ENCODE results near the gene ZDHHC3.
"Not testable (repeated sequence)": the region's sequence is repeated elsewhere in the genome, so short reads cannot be mapped to it uniquely, and the experiment has no call there.

ZDHHC3 gene

DNA sequence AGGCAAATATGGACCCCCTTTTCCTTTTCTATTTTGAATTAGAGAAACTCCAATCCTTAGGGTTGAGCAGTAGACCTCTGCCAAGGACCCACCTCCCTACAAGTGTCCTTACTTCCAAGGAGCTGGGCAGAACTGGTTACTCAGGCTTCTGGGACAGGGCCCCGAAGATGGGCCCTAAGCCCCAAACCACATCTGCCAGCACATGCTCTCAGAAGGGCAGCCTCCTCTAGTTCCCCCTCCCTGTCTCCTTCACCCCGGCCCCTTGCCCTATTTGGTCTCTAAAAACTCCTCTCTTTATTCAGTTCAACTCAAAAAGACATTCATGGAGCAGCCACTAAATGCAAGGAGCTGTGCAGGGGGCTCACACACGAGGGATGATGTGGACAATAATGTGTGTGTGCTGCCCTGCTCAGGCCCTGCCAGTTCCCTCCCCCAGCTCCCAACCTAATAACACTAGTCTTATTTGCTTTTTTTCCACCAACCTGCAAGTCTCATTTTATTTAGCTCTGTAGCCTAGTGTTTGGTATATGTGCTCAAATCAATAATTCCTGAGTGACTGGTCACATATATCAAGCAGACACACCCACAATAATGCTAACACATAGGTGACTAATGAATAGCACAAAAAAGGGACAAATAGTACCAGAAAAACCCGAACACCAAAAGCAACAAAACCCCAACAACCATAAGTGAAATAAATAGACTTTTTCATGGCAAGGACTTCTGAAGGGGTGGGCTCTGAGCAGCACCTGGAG is 12.2 kb downstream of the ZDHHC3 start:
- no peak for DNase-seq

DNA sequence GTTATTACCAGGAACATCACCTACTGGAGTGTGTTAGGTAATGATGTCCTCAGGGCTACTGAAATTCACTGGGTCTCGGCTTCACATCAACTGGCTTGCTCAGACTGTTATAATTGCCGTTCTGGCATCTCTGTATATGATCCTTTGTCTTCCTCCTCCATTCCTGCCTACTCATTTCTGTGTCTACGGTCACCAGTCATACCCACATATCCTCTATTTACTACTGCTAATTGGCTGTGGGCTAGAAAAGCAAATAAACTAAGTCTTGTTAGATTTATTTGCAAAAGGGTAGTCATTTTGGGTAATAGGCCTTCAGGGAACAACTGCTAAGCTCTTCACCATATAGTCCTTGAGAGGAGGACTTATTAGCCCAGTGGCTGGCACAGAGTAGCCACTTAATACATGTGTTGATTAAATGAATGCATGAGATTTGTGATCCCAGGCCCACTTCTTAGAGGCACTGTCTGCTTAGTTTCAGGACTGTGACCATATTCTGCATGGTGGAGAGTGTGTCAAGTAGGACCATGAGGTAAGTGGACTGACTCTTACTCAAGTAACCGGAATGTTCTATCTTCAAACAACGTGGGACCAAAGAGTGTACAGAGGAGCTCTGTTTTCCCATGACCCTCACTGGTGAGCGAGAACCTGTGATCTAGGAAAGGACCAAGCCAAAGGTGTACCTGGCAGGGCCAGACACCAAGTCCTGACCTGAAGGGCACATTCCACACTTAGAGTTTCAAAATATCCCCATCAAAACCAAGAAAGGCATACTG is 13.2 kb downstream of the ZDHHC3 start:
- no peak for DNase-seq

GRCh38 chr3:44961888-44962287 is 14.1 kb downstream of the ZDHHC3 start:
- no peak for DNase-seq

DNA sequence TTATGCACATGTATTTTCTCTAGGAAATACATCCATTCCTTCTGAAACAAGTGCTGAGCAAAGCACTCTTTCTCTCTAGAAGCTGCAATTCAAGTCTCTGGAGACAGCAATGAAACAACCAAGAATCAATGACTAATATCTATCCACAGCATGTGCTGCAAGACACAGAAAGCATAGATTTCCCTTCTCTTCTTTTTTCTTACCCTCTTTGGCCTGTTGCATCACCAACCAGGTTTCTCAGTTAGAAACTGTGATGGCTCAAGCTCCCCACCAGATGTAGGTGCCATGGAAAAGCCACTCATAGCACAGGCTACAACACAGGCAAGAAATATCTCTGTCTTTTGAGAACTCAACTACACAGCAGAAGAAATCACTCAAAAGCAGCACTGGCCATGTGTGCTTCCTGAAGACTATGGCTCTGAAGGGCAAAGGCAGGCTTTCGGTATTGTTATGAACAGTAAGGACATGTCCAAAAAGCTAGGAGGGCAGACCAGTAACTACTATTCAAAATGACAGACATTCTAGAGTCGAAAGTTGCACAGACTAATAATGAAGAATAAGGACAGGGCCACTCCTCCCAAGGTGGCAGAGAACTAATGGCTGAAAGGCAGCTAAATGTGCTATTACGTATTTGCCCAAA is 15.5 kb downstream of the ZDHHC3 start:
- DNase-seq: no peak

- DNase-seq: no peak
Measured at GRCh38 chr3:44958386-44958785, 17.6 kb downstream of the ZDHHC3 start.

DNA sequence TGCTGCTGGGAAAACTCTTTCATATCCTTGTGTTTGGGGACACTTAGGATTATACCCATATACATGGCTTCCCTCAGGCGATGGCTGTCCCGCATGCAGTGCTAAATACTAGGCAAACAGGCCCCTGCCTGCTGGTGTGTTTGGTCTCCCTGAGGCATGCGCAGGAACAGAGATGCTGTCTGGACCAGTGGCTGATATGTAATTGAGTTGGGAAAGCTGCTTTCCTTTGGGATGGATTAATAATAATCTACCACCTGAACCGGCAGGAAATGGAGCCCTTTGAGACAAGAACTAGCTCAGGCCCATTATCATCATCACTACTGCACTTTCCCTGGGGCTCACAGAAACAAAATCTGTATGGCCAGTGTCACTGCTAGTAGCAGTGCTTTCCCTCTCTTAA is 18.0 kb downstream of the ZDHHC3 start:
- DNase-seq: no peak

- no peak for DNase-seq
Measured at GRCh38 chr3:44955917-44956316, 20.1 kb downstream of the ZDHHC3 start.

DNA sequence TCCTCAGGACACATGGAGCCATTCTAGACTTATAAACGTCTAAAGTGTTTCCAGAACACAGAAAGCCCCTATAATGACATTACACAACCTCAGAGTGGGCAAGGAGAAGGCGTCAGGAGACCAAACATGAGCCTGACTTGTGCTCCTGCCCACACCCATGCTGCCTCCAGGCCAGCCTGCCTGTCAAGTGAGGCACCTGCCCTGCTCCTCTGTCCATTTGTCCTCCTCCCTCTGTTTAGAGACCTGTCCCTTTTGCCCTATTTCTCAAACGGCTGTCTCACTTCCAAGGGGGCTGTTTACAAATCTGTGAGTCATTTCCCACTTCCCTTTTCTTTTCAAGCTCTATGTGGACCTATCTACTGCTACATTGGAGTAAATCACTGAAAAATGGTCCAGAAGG is 21.0 kb downstream of the ZDHHC3 start:
- no peak for DNase-seq

- no peak for DNase-seq
Measured at GRCh38 chr3:44954304-44954703, 21.7 kb downstream of the ZDHHC3 start.

- DNase-seq: no peak
Measured at GRCh38 chr3:44952689-44953088, 23.3 kb downstream of the ZDHHC3 start.

DNA sequence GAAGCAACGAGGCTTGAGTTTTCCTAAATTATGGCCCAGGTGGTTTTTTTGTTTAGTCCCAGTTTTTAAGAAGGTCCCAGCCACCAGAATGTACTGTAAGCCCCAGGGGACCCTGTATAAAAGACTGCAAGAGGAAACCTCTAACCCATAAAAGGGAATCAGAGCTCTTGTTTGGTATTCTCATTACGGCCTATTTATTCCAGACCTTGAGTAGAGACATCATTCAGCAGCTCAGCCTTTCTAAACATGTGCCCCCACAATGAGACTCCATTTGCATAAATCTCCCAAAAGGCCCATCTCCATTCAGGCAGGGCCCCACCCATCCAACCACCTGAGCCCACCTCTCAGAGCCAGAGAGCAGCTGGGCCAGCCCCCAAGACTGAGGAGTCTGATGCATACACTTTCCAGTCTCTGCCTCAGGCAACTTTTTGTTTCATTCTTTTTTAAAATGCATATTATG is 25.7 kb downstream of the ZDHHC3 start:
- DNase-seq: no peak

GRCh38 chr3:44949770-44950169 is 26.2 kb downstream of the ZDHHC3 start:
- not testable (repeated sequence) for DNase-seq

DNA sequence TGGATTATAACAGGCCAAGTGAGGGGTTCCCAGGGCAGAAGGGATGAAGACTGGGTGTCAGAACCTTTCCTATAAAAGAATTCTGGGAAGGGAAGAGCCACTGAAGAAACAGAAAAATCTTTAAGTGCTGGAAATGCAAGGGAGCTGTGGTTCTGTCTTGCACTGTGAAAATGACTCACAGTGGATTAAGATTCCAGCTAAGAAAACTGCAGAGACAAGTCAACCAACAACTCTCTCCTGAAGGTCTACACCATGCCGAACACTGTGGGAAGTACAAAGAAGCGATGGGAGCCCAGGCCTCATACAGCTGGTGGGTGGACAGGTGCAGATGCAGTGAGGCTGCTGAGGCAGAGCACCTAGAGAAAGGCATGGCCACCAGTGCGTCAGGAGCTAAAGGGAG is 27.7 kb downstream of the ZDHHC3 start:
- DNase-seq: no peak

- no peak for DNase-seq
Measured at GRCh38 chr3:44942202-44942921, 33.6 kb downstream of the ZDHHC3 start.

GRCh38 chr3:44939581-44940036 is 36.4 kb downstream of the ZDHHC3 start:
- DNase-seq: peak; percentile 20

DNA sequence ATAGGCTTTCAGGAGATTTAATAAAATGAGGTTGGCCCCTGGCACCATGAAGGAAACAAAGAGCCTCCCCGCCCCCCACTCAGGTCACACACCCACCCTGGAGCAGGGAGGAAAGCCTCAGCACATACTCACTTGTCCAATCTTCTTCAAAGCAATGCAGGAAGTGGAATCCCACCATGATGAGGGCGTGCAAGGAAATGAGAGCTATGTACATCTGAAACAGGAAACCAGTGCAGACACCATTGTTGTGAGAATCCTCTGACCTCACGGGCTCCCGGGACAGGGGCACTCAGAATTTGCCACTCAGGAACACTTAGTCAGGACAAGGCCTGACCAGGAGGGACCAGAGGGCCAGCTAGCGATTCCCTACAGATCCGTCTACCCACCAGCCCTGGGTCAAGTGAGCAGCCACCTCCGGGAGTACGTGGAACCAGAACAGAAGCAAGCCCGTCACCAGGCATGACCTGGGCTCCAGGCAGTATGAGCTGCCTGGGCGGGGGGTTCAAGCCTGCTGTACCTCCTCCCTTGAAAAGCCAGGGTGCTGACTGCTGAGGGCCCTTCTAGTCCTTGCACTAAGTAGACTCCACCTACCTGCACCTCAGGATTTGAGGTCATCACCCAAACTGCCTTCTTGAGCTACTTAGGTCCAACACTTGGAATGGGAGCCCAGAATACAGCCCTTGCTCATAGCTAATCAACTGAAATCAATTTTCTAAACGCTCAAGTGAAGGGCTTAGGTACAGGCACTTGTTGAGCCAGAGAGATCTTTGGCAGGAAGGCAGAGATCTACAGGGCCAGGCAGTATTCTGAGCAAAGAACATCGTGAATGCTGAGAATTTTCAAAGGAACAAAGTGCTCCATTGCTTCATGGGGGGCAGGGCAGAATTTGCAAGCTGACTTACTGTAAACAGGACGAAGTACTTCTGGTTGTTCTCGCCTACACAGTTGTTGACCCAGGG is 42.7 kb downstream of the ZDHHC3 start:
- no peak for DNase-seq

- no peak for DNase-seq
Measured at GRCh38 chr3:44932271-44932670, 43.7 kb downstream of the ZDHHC3 start.

DNA sequence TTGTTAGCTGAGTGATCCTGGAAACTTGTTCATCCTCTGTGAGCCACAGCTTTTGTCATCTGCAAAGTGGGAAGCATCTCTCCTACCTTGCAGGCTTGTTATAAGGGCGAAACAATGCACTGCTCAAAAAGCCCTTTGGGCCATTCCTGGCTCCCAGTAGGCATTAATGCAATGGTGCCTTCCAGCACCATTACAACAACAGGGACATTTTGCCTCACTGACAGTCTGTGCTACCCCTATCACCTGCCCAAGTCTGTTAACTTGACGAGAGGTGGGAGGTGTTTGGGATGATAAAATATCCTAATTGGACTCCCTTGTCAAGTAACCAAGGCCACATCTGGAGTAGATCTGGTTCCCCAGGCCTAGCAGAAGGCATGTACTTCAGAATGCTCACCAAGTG is 44.2 kb downstream of the ZDHHC3 start:
- DNase-seq: no peak

DNA sequence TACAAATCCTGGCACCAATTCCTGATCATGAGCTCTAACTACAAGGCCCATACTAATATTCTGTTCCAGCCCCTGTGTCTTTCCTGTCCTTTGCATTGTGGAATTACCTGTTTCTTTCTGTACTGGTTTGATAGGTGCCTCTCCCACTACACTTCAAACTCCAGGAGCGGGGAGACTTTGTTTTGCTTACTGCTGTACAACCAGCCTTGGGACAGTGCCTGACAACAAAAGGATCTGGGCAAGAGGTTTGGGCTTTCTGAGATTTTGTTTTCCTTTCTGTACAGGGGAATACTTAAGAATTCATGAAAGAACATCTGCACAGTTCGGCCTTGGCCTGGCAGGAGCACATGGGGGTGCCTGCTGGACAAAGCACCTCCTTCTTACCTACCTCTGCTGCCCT is 45.1 kb downstream of the ZDHHC3 start:
- DNase-seq: no peak

DNA sequence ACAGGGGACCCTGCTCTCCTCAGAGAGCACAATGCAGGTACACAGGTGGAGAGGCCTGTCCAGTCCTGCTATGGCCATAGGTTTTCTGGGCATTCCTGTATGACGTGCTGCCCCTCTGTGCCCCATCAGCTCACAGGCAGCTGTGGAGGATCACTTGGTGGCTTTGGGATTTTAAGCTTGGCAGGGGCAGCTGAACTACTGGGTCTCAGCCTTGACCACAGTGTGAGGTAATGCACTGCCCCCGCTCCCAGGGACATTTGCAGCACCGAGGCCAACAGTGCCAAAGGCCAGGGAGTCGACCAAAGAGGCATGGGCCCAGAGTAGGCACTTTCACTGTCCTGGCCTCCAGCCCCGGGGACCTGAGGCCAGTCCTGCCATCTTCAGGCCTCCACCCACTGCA is 46.2 kb downstream of the ZDHHC3 start:
- no peak for DNase-seq

DNA sequence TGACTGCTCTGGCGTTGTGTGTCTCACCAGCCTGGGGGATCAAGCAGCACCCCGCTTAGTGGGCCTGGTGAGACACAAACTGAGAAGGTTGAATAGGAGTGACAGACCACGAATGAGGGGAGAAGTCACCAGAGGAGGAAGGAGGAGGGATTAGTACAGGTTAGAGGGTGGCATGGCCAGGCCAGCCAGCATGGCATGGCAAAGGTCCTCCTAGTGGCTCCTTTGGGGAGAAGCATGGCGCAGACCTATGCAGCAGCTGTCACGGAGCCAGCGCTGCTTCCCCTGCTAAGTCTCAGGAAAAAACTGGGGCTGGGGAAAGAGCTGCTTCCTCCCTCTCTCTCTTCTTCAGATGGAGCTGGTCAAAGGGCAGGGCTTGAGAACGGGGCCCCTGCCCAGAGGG is 48.6 kb downstream of the ZDHHC3 start:
- no peak for DNase-seq

- no peak for DNase-seq
Measured at GRCh38 chr3:44926921-44927320, 49.1 kb downstream of the ZDHHC3 start.

Measured in NCI-H510A treated with DMSO at 0.1 percent for 48 hours (cell line).